H1 (cell line): ENCODE results near the gene WBP1. TPM values are rescaled to one million over a fixed set of nuclear protein-coding genes. Genes with fewer than 3 reads are reported as not detected.
"Not testable (repeated sequence)": the region's sequence is repeated elsewhere in the genome, so short reads cannot be mapped to it uniquely, and the experiment has no call there.

ENCODE experiments used
- CTCF ChIA-PET: fragments of 300-600 bp; sonication (Branson Sonifier 250); formaldehyde crosslinking; loops from one replicate; lab custom pipeline; 2021; ENCODE audit not compliant: partially characterized antibody; lab: Charles Lee
- POLR2A ChIA-PET: fragments of 300-600 bp; sonication (Branson Sonifier 250); formaldehyde crosslinking; loops from one replicate; lab custom pipeline; 2021; ENCODE audit warnings: inconsistent platforms; ENCODE audit not compliant: partially characterized antibody; lab: Charles Lee
- DNase-seq, 2 experiments: peaks; one replicate each; pipeline versions ENCODE4 v3.0.0 to v3.0.0-alpha.2; 2010 to 2022; ENCODE audit warnings: low spot score in 2 of 2, low read depth in 1 of 2, mixed read lengths in 1 of 2
- FAIRE-seq: peaks from 2 replicates; lab custom pipeline; 2011; peaks lifted over from hg19 to GRCh38; lab: Jason Lieb, UNC
- H2AFZ ChIP-seq: 2 replicates; pipeline ENCODE4 v1.8.1; 2012; ENCODE audit warnings: low read length, inconsistent platforms
- H2AK5ac ChIP-seq: 2 replicates; pipeline ENCODE4 v1.6.1; 2013; ENCODE audit warnings: low read depth, low read length
- H2BK120ac ChIP-seq: replicated peaks from 2 replicates; pipeline ENCODE3; 2013; ENCODE audit warnings: low read depth, low read length, inconsistent platforms
- H2BK12ac ChIP-seq: 2 replicates; pipeline ENCODE4 v1.6.1; 2013; ENCODE audit warnings: low read depth, low read length
- H2BK15ac ChIP-seq: 2 replicates; pipeline ENCODE4 v1.6.1; 2013; ENCODE audit warnings: low read length
- H2BK20ac ChIP-seq: 2 replicates; pipeline ENCODE4 v1.6.1; 2013; ENCODE audit warnings: low read length
- H2BK5ac ChIP-seq: 2 replicates; pipeline ENCODE4 v1.6.1; 2013; ENCODE audit warnings: low read depth, low read length
- H3K14ac ChIP-seq: 2 replicates; pipeline ENCODE4 v1.6.1; 2013; ENCODE audit warnings: inconsistent platforms; ENCODE audit not compliant: insufficient read length
- H3K18ac ChIP-seq: 2 replicates; pipeline ENCODE4 v1.6.1; 2013; ENCODE audit warnings: low read length; ENCODE audit errors: extremely low read depth
- H3K23ac ChIP-seq: 2 replicates; pipeline ENCODE4 v1.6.1; 2013; ENCODE audit warnings: inconsistent platforms; ENCODE audit not compliant: insufficient read length
- H3K23me2 ChIP-seq: 2 replicates; pipeline ENCODE4 v1.6.1; 2013; ENCODE audit warnings: low read depth, low read length
- H3K27ac ChIP-seq: 2 replicates; pipeline ENCODE4 v1.6.1; 2011; ENCODE audit warnings: low read depth, low read length, inconsistent platforms
- H3K27me3 ChIP-seq, 4 experiments: replicated peaks in 1 of 4; 1 replicate in 1 of 4; 2 replicates in 3 of 4; pipeline versions ENCODE4 v1.6.1 to v1.8.1; 2011 to 2013; ENCODE audit warnings: low read length in 3 of 4, mild to moderate bottlenecking in 3 of 4, inconsistent platforms in 2 of 4, mixed read lengths in 2 of 4, moderate library complexity in 1 of 4; ENCODE audit not compliant: control insufficient read depth in 3 of 4, insufficient read depth in 3 of 4; ENCODE audit errors: extremely low read depth in 1 of 4
- H3K36me3 ChIP-seq, 4 experiments: 2 replicates each; pipeline versions ENCODE4 v1.6.1 to v1.8.1; 2011 to 2013; ENCODE audit warnings: mild to moderate bottlenecking in 4 of 4, low read length in 3 of 4, moderate library complexity in 2 of 4, control low read depth in 1 of 4, inconsistent platforms in 1 of 4; ENCODE audit not compliant: insufficient read depth in 4 of 4, control insufficient read depth in 2 of 4
- H3K4ac ChIP-seq: replicated peaks from 2 replicates; pipeline ENCODE3; 2013; ENCODE audit warnings: low read length, low read depth, mixed read lengths, inconsistent platforms; ENCODE audit not compliant: insufficient read length
- H3K4me1 ChIP-seq, 4 experiments: replicated peaks in 1 of 4; 1 replicate in 1 of 4; 2 replicates in 3 of 4; pipeline versions ENCODE4 v1.6.1 to v1.8.1; 2011 to 2013; ENCODE audit warnings: low read length in 3 of 4, inconsistent platforms in 2 of 4, mixed read lengths in 1 of 4; ENCODE audit not compliant: insufficient read depth in 4 of 4, control insufficient read depth in 3 of 4
- H3K4me2 ChIP-seq, 2 experiments: 2 replicates each; pipeline versions ENCODE4 v1.6.1 to v1.8.1; 2011 to 2013; ENCODE audit warnings: low read depth in 2 of 2, low read length in 2 of 2, control low read depth in 1 of 2, inconsistent platforms in 1 of 2, mild to moderate bottlenecking in 1 of 2; ENCODE audit not compliant: insufficient read depth in 1 of 2
- H3K4me3 ChIP-seq, 4 experiments: fragments of 200-600, 300-600 bp in 1 of 4; sonication (generic), shearing (Covaris generic), sonication (Bioruptor Twin) in 1 of 4; 2 replicates each; pipeline versions ENCODE4 v1.5.1 to v1.8.1; 2011 to 2016; ENCODE audit warnings: low read length in 4 of 4, low read depth in 3 of 4, control low read depth in 2 of 4, inconsistent platforms in 2 of 4, mild to moderate bottlenecking in 2 of 4, mixed read lengths in 1 of 4, moderate library complexity in 1 of 4; ENCODE audit not compliant: insufficient read depth in 2 of 4; ENCODE audit errors: extremely low read depth in 1 of 4
- H3K56ac ChIP-seq: replicated peaks from 2 replicates; pipeline ENCODE3; 2013; ENCODE audit warnings: low read depth, mild to moderate bottlenecking, mixed read lengths, low read length, inconsistent platforms; ENCODE audit not compliant: insufficient read length
- H3K79me1 ChIP-seq: 2 replicates; pipeline ENCODE4 v1.6.1; 2013; ENCODE audit warnings: low read depth, low read length, control low read depth
- H3K79me2 ChIP-seq, 2 experiments: 2 replicates each; pipeline versions ENCODE4 v1.6.1 to v1.8.1; 2012 to 2013; ENCODE audit warnings: low read length in 2 of 2, mild to moderate bottlenecking in 2 of 2, inconsistent platforms in 1 of 2; ENCODE audit not compliant: insufficient read depth in 2 of 2, control insufficient read depth in 1 of 2
- H3K9ac ChIP-seq, 4 experiments: replicated peaks in 1 of 4; 1 replicate in 1 of 4; 2 replicates in 3 of 4; pipeline versions ENCODE4 v1.6.1 to v1.8.1; 2011 to 2013; ENCODE audit warnings: low read depth in 3 of 4, low read length in 3 of 4, control low read depth in 2 of 4, mild to moderate bottlenecking in 2 of 4, moderate library complexity in 2 of 4, inconsistent platforms in 1 of 4; ENCODE audit errors: extremely low read depth in 1 of 4
- H3K9me3 ChIP-seq, 2 experiments: 2 replicates each; pipeline versions ENCODE4 v1.6.1 to v1.8.1; 2012 to 2013; ENCODE audit warnings: mild to moderate bottlenecking in 2 of 2, moderate library complexity in 2 of 2, control low read depth in 1 of 2, inconsistent platforms in 1 of 2, low read depth in 1 of 2, low read length in 1 of 2, mixed read lengths in 1 of 2; ENCODE audit not compliant: insufficient read depth in 2 of 2
- H4K20me1 ChIP-seq, 2 experiments: replicated peaks in 1 of 2; 2 replicates each; pipeline versions ENCODE3 to v1.8.1; 2011 to 2013; ENCODE audit warnings: inconsistent platforms in 2 of 2, low read length in 2 of 2, mild to moderate bottlenecking in 1 of 2; ENCODE audit not compliant: insufficient read depth in 2 of 2, control insufficient read depth in 1 of 2
- H4K5ac ChIP-seq: 2 replicates; pipeline ENCODE4 v1.6.1; 2013; ENCODE audit warnings: low read length, low read depth, mixed read lengths, inconsistent platforms; ENCODE audit not compliant: insufficient read length
- H4K8ac ChIP-seq: 2 replicates; pipeline ENCODE4 v1.8.0; 2013; ENCODE audit warnings: mild to moderate bottlenecking, moderate library complexity, low read length, inconsistent platforms; ENCODE audit not compliant: insufficient read depth; ENCODE audit errors: extremely low read depth
- H4K91ac ChIP-seq: replicated peaks from 2 replicates; pipeline ENCODE3; 2013; ENCODE audit warnings: low read length, mixed read lengths, inconsistent platforms; ENCODE audit not compliant: insufficient read length
- EP300 ChIP-seq, 2 experiments: IDR thresholded peaks; 1 replicate in 1 of 2; 2 replicates in 1 of 2; pipeline ENCODE4 v1.6.1; 2011 to 2012; ENCODE audit warnings: low read depth in 2 of 2, low read length in 2 of 2, mild to moderate bottlenecking in 2 of 2, borderline replicate concordance in 1 of 2, inconsistent platforms in 1 of 2, moderate library complexity in 1 of 2
- POLR2A ChIP-seq, 2 experiments: IDR thresholded peaks; 1 replicate in 1 of 2; 2 replicates in 1 of 2; pipeline ENCODE4 v1.6.1; 2011; ENCODE audit warnings: low read depth in 2 of 2, low read length in 2 of 2, mild to moderate bottlenecking in 2 of 2; ENCODE audit errors: control extremely low read depth in 1 of 2
- SIX5 ChIP-seq: IDR thresholded peaks from 2 replicates; pipeline ENCODE4 v1.6.1; 2011; ENCODE audit warnings: mild to moderate bottlenecking, low read depth, low read length
- WGBS, 2 experiments: shearing (Covaris generic) in 1 of 2; methylation state at CpG; one replicate each; pipeline versions ENCODE4 v1.1.6 to v1.1.7; 2013 to 2015; ENCODE audit warnings: low lambda C conversion rate in 2 of 2, mixed read lengths in 2 of 2, inconsistent platforms in 1 of 2, low coverage in 1 of 2, missing lambda C conversion rate in 1 of 2; ENCODE audit not compliant: insufficient replicate concordance in 2 of 2, insufficient coverage in 1 of 2, insufficient read length in 1 of 2; ENCODE audit errors: extremely low coverage in 1 of 2, missing lambda C conversion rate in 1 of 2; 5-methylcytosine and 5-hydroxymethylcytosine counted together
- polyA plus RNA-seq, 7 experiments: library from polyadenylated mRNA; depleted of rRNA in 3 of 7; stranded (reverse) in 5 of 7; unstranded in 2 of 7; fragments of >200 nt in 5 of 7; fragments of 200-250 nt in 2 of 7; gene quantifications; 1 replicate in 5 of 7; 2 replicates in 1 of 7; 4 replicates in 1 of 7; pipeline versions ENCODE4 v1.2.1 to v1.2.3, GENCODE V29; 2011 to 2013; ENCODE audit warnings: missing spikeins in 2 of 7, mixed read lengths in 2 of 7
- total RNA-seq: library from RNA; stranded (reverse); fragmentation: NEBNext Ultra II Directional; extraction: Animal tissue kit (Norgen Biotek cat#: 25700); gene quantifications from 2 replicates; pipeline ENCODE4 v1.2.1, GENCODE V29; 2021

Gene WBP1
- total and polyA plus RNA-seq, 2 of the 8 experiments (the other 6 are each of a cell fraction or from before 2014, with no cell fraction given): 57.2 to 190 TPM

DNA sequence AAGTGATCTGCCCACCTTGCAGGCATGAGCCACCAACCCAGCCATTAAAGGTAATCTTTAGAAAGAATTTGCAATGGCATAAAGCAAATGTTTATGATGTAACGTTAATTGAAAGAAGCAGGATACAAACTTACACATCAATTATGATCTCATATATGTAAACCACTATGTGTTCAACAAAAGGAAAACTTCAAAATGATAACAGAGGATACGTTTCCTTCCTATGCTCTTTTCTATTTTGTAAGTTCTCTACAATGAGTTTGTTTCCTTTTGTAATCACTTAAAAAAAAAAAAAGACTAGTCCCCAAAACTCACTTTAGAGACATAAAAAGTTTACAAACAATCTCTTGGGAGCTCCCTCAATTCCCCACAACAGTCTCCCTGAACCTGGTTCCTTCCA lies 38.2 kb upstream of the WBP1 start (continued):
- TF ChIP-seq POLR2A (IDR thresholded peaks at IDR 0.05; ENCODE audit: control extremely low read depth in 1 of 2, low read depth in 2 of 2, low read length in 2 of 2): no peak
- TF ChIP-seq SIX5: no peak
- TF ChIP-seq EP300 (IDR thresholded peaks at IDR 0.05; ENCODE audit: borderline replicate concordance in 1 of 2, low read depth in 2 of 2, low read length in 2 of 2): no peak

DNA sequence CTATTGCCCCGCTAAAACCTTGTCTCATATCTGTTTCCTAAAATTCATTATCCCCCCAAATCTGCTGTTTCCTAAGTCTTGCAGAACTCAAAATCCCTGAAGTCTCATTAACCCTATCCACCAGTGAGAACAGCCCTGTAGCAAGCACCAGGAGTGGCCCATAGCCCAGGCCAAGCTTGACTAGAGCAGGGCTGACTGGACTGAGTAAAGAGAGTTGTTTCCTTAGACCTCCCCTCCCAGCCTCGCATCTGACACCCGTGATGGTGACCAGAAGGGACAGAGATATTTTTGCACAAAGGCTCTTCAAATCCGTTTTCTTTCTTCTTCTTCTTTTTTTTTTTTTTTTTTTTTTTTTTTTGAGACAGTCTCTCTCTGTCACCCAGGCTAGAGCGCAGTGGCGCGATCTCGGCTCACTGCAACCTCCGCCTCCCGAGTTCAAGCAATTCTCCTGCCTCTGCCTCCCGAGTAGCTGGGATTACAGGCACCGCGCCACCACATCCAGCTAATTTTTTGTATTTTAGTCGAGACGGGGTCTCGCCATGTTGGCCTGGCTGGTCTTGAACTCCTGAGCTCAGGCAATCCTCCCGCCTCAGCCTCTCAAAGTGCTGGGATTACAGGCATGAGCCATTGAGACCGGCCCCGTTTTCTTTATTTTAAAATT lies 37.7 kb upstream of the WBP1 start:
- not testable (repeated sequence) for H3K56ac ChIP-seq, H3K79me2 ChIP-seq, H4K5ac ChIP-seq, H3K4me1 ChIP-seq, H3K4ac ChIP-seq, FAIRE-seq, H3K14ac ChIP-seq, H2BK120ac ChIP-seq, H2BK5ac ChIP-seq, H2BK20ac ChIP-seq, DNase-seq, H3K79me1 ChIP-seq, H2AFZ ChIP-seq, H2BK12ac ChIP-seq, H3K9ac ChIP-seq, H3K9me3 ChIP-seq, H3K27ac ChIP-seq, H4K8ac ChIP-seq, H4K91ac ChIP-seq, H3K27me3 ChIP-seq, H3K23ac ChIP-seq, H3K18ac ChIP-seq, H2BK15ac ChIP-seq
- WGBS, 2 experiments: 77% methylated on average over 11 of the region's 19 CpGs; no CpG with 5 or more reads in 1 of the 2 experiments
- H3K23me2 ChIP-seq: peaks cover 10% of the 10 kb centered on the region
- H2AK5ac ChIP-seq: 0 out of 2 replicates have a peak overlapping the region, but pooled peaks have one; percentile 25
- peak overlapping the region; percentile 74 to 97; a peak in 3 of 4 replicates for H3K4me2 ChIP-seq
- H4K20me1 ChIP-seq: peaks cover 0 to 10% of the 10 kb centered on the region in 2 experiments
- peak overlapping the region; percentile 51 to 92 (median 74); a peak in 4 of 8 replicates for H3K4me3 ChIP-seq
- H3K36me3 ChIP-seq: peaks cover 0 to 12% (median 3%) of the 10 kb centered on the region in 4 experiments; a peak in 6 of 8 replicates
- ChIA-PET POLR2A (interaction anchor here (0.7 to 3.5 kb wide), 14 partner anchors 8 to 62 kb away, joined by 3 to 24 read pairs (median 4); partner anchors contain the start of genes INO80B and WBP1), CTCF (interaction anchor here (0.6 to 1.3 kb wide), 2 partner anchors 54 to 126 kb away, joined by 3 to 4 read pairs; no protein-coding TSS in a partner anchor)
